GM19438 (cell line): ENCODE results near the gene EPB41L4B.

Experiments
- ATAC-seq: cut with Tn5 transposase; IDR thresholded peaks from one replicate; pipeline ENCODE4 v1.9.1; 2021; ENCODE audit warnings: low read depth; ENCODE audit not compliant: unreplicated experiment

EPB41L4B gene

DNA sequence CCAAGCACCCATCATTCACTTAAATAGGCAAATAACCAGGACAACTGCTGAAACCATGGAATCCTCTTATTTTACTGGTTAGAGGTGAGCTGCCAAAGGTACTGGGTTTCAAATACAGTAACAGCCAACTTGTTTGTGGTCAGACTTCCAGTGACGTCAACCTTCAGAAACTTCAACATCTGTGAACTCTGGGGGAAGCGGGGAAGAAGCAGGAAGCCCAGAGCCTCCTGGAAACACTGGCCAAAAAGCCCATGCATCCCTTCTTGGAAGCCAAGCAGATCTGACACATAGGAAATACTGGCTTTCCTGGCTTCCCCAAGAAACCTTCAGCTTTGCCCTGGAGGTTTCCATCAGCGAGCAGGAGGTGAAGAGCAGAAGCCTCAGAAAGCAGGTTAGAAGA, 148.9 kb downstream of the EPB41L4B start:
- no peak for ATAC-seq

DNA sequence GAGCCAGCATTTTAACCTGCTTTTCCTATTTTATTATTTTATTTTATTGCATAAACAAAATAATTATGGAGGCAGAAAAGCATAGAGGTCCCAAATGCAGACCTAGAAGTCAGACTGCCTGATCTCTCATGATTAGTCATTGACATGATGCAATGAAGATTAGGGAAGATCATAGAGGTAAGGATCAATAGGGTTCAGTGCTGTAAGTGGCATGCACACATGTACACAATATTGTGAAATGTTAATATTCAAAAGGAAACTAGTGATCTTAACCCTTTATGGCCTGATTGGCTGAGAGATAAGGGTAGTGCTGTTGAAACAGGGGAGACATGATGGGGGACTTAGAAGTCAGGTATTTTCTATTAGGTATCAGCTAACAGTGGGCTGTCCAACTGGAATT, 152.7 kb downstream of the EPB41L4B start:
- ATAC-seq: no peak

GRCh38 chr9:109167716-109168115, 153.1 kb downstream of the EPB41L4B start:
- ATAC-seq: no peak

- no peak for ATAC-seq
Measured at GRCh38 chr9:109166771-109167601, 153.9 kb downstream of the EPB41L4B start, which contains the start of gene FRRS1L. Gene FRRS1L, minus strand, starts transcription at chr9:109167249. Its CDS starts 111 bp downstream, at chr9:109167138.

DNA sequence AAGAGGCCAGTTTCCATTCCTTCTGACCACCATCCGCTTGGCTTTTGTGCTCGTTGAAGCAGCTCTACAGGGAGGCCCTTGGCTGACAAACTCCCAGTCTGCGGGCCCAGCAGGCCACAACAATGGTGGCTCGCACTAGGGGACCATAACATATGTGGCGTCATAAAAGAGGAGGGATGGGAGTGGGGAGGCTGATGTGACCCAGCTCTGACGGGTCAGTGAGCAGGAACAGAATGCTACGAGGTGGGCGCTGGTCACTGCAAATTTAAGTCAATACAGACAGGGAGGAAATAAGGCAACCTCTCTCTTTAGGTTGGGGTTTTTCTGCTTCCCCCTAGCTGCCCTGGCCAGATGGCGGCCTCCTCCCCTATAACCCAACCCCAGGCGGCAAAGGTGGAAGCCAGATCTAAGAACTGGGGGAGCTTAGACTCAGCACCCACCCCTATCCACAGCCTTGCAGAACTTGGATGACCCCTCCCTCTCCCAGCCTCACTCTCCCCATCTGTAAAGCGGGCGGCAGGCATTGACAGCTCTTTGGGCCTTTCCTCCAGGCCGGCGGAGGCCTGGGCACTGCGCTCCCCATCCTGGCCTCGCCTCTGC, 154.6 kb downstream of the EPB41L4B start:
- no peak for ATAC-seq

DNA sequence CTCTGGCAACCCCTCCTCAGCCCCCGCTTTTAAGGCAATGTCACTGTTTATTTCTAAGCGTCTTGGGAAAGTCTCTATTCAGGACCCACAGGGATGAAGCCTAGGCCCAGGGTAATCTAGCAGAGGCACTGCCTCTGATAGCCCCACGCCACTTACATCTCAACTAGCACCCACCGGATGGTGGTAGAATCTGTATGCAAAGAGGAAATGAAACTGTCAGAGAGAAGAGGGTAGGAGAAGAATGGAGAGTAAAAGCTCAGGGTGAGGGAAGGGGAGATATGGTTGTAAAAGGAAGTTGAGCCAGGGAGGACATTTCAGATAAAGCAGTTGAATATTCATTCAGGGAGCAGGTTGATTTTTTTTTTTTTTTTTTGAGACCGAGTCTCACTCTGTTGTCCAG, 156.8 kb downstream of the EPB41L4B start:
- no peak for ATAC-seq

DNA sequence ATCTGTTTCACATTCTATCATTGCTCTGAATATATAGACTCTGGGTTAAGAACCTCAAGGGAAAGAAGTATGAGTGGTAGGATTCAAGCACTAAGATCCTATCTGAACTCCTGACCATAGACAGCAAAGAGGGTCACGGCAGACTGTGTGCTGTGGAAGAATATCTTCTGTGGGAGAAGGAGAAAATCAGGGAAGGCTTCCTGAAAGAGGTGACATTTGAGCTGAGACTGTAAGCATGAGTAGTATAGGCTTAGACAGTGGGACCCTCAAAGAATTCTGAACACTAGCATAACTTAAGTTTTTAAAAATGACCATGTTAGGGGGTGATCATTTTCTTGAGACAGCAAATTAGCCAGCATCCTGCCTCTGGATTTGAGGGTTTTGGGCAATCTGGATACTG, 157.7 kb downstream of the EPB41L4B start:
- no peak for ATAC-seq

- no peak for ATAC-seq
Measured at GRCh38 chr9:109162677-109163076, 158.2 kb downstream of the EPB41L4B start.

DNA sequence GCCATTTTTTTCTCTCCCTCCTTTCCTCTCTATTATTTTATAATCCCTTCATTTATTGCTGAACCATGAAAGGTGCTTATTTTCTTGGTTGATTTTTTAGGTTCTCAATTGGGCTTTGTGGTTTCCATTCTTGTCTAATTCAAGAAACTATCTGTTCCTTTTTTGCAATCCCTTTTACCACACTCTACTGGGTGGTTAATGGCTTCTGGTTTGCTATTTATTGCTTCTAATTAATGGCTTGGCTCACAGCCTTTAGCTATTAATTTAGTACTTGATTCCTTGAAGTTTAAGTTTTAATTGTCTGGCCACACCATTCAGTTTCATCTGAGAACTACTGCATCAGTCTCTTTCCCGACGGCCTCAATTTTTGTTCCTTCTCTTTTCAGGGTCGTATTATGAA, 159.4 kb downstream of the EPB41L4B start:
- ATAC-seq: no peak

- ATAC-seq: no peak
Measured at GRCh38 chr9:109159583-109159982, 161.3 kb downstream of the EPB41L4B start.

- ATAC-seq: no peak
Measured at GRCh38 chr9:109158651-109159050, 162.2 kb downstream of the EPB41L4B start.

DNA sequence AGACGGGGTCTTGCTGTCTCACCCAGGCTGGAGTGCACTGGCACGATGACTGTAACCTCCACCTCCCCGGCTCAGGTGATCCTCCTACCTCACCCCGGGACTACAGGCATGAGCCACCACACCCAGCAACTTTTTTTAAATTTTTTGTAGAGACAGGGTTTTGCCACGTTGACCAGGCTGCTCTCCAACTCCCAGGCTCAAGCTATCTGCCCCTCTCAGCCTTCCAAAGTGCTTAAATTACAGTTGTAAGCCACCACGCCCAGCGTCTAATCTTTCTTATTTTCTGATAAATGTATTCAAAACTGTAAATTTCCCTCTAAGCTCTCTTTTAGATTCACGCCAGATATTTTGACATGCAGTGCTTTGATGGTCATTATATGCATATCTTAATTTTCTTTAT, 164.2 kb downstream of the EPB41L4B start:
- no peak for ATAC-seq

GRCh38 chr9:109150925-109151545, 169.8 kb downstream of the EPB41L4B start:
- no peak for ATAC-seq

GRCh38 chr9:109149722-109150121, 171.1 kb downstream of the EPB41L4B start:
- ATAC-seq: no peak

- no peak for ATAC-seq
Measured at GRCh38 chr9:109149089-109149488, 171.8 kb downstream of the EPB41L4B start.

DNA sequence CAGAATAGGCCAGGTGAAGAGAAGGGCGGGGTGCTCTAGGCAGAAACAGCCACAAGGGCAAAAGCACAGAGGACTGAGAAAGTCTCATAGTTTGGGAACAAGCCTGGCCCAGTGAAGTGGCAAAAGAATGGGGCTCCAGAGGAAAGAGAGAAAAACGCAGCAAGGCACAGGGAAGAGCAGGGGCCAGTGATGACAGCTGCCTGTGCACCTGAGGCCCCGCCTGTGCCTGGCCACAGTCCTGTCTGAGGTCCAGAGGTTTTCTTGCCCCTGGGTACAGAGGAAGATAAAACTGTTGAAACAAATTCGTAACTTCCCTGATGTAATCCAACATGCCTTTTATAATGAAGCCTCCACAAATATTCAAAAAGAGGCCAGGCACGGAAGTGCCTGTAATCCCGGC, 175.8 kb downstream of the EPB41L4B start:
- no peak for ATAC-seq

GRCh38 chr9:109143881-109144562, 176.8 kb downstream of the EPB41L4B start:
- ATAC-seq: peak; percentile 99

DNA sequence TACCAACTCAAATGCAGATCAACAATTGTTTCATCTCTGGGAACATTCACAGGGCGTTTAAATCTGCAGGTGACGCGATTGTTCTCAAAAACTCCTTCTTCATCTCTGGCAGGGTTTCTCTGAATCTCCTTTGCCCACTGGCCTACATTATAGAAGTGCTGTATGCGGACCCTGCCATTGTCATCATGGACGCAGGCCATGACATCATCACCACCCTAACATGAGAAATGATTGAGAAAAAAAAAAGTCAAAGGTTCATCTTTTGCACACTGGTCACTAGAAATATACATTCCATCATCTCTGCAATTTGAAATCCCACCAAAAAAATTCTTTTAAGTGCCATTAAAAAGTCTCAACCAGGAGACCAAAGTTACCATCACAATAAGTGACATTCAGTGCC, 179.5 kb downstream of the EPB41L4B start:
- no peak for ATAC-seq

GRCh38 chr9:109139851-109140250, 181.0 kb downstream of the EPB41L4B start:
- no peak for ATAC-seq

DNA sequence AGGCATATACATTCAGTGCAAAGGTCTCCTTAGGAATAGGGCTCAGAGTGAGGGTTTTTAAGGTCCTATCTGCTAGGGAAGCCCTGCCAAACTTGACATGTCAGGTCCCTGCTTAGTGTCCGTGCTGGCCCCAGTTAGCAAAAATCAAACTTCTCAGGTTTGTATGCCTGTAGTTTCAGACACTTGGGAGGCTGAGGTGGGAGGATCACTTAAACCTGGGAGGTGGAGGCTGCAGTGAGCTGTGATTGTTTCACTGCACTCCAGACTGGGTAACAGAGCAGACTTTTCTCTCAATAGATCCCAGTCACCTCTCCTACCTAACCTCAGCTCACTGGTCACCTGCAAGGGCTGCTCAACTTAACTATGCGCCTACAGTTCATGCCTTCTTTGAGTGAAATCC, 182.4 kb downstream of the EPB41L4B start:
- ATAC-seq: no peak

GRCh38 chr9:109134167-109134578, 186.7 kb downstream of the EPB41L4B start:
- ATAC-seq: no peak
